K562 (cell line): ENCODE results near the gene FMNL2. TPM values are rescaled to one million over a fixed set of nuclear protein-coding genes. Genes with fewer than 3 reads are reported as not detected.

Experiments used
- ATAC-seq: fragments of 200-7000 bp; cut with Tn5 transposase; 3 replicates; pipeline ENCODE4 v1.9.1; 2020; ENCODE audit warnings: moderate library complexity
- BruUV-seq: library from RNA; stranded (reverse); fragments of 400-500 nt; replicated peaks from 2 replicates; lab custom pipeline; 2021; lab: Mats Ljungman, UMichigan
- CTCF ChIA-PET: fragments of 300-600 bp; formaldehyde crosslinking; extraction: SDS; loops from one replicate; lab custom pipeline; 2021; ENCODE audit warnings: low intra/inter-chr PET ratio; lab: Yijun Ruan, JAX
- POLR2A ChIA-PET: fragments of 300-600, 350-650 bp; sonication (Branson Sonifier 250); formaldehyde crosslinking; extraction: SDS; loops from one replicate; lab custom pipeline; 2021; ENCODE audit warnings: antibody characterized with exemption, inconsistent platforms; lab: Yijun Ruan, JAX
- DNase-seq, 4 experiments: peaks; one replicate each; pipeline versions ENCODE4 v3.0.0 to v3.0.0-alpha.2; 2011 to 2018; ENCODE audit warnings: low spot score in 3 of 4, mixed read lengths in 3 of 4; ENCODE audit errors: extremely low read depth in 1 of 4
- FAIRE-seq: peaks from 2 replicates; lab custom pipeline; 2011; peaks lifted over from hg19 to GRCh38; lab: Jason Lieb, UNC
- H2AFZ ChIP-seq: 2 replicates; pipeline ENCODE4 v1.6.0; 2011; ENCODE audit warnings: low read depth, low read length, control low read depth, inconsistent platforms
- H3K27ac ChIP-seq: fragments of 200-600 bp; 3 replicates; pipeline ENCODE4 v1.8.0; 2011; ENCODE audit warnings: low read depth, mild to moderate bottlenecking, control low read depth, inconsistent platforms, low read length, moderate library complexity, mixed read lengths; ENCODE audit errors: extremely low read depth
- H3K27me3 ChIP-seq, 2 experiments: fragments of 300-600 bp in 1 of 2; 2 replicates in 1 of 2; 3 replicates in 1 of 2; pipeline versions ENCODE4 v1.6.0 to v1.8.0; 2011; ENCODE audit warnings: inconsistent platforms in 2 of 2, low read length in 2 of 2, mild to moderate bottlenecking in 1 of 2, mixed read lengths in 1 of 2, moderate library complexity in 1 of 2; ENCODE audit not compliant: control insufficient read depth in 2 of 2, insufficient read depth in 2 of 2
- H3K36me3 ChIP-seq: fragments of 300-600 bp; 3 replicates; pipeline ENCODE4 v1.8.0; 2011; ENCODE audit warnings: mild to moderate bottlenecking, low read length, inconsistent platforms; ENCODE audit not compliant: control insufficient read depth, insufficient read depth
- H3K4me1 ChIP-seq, 2 experiments: fragments of 200-600 bp in 1 of 2; replicated peaks in 1 of 2; 2 replicates in 1 of 2; 3 replicates in 1 of 2; pipeline versions ENCODE4 v1.5.1 to v1.8.0; 2011; ENCODE audit warnings: inconsistent platforms in 2 of 2, low read length in 2 of 2, mild to moderate bottlenecking in 1 of 2, mixed read lengths in 1 of 2, moderate library complexity in 1 of 2; ENCODE audit not compliant: control insufficient read depth in 2 of 2, insufficient read depth in 2 of 2
- H3K4me2 ChIP-seq: 2 replicates; pipeline ENCODE4 v1.6.1; 2011; ENCODE audit warnings: low read length, control low read depth, inconsistent platforms, mixed read lengths; ENCODE audit not compliant: insufficient read depth
- H3K4me3 ChIP-seq: fragments of 200-600 bp; sonication (generic), shearing (Covaris generic); 2 replicates; pipeline ENCODE4 v1.5.1; 2016; ENCODE audit warnings: control low read depth, inconsistent platforms
- H3K79me2 ChIP-seq: fragments of 200-600 bp; 3 replicates; pipeline ENCODE4 v1.8.0; 2011; ENCODE audit warnings: low read length, inconsistent platforms; ENCODE audit not compliant: control insufficient read depth, insufficient read depth
- H3K9ac ChIP-seq, 2 experiments: 2 replicates each; pipeline versions ENCODE4 v1.6.0 to v1.6.1; 2011; ENCODE audit warnings: low read depth in 2 of 2, low read length in 2 of 2, control low read depth in 1 of 2, inconsistent platforms in 1 of 2, mild to moderate bottlenecking in 1 of 2, mixed read lengths in 1 of 2; ENCODE audit not compliant: insufficient read depth in 1 of 2
- H3K9me1 ChIP-seq: one replicate; pipeline ENCODE4 v1.6.0; 2011; ENCODE audit warnings: inconsistent platforms, mild to moderate bottlenecking, low read length, moderate library complexity; ENCODE audit not compliant: control insufficient read depth, insufficient read depth
- H3K9me3 ChIP-seq: replicated peaks from 2 replicates; pipeline ENCODE4 v1.5.1; 2011; ENCODE audit warnings: low read depth, low read length, inconsistent platforms; ENCODE audit not compliant: control insufficient read depth, insufficient read depth
- H4K20me1 ChIP-seq: replicated peaks from 2 replicates; pipeline ENCODE4 v1.6.1; 2011; ENCODE audit warnings: low read length, inconsistent platforms, mixed read lengths; ENCODE audit not compliant: control insufficient read depth, insufficient read depth
- CHD1 ChIP-seq: fragments of 200-600 bp; sonication (generic); IDR thresholded peaks from one replicate; pipeline ENCODE4 v1.6.1; 2012; ENCODE audit warnings: mild to moderate bottlenecking, moderate library complexity, low read length, inconsistent platforms
- DACH1 ChIP-seq: fragments of 450-650 bp; IDR thresholded peaks from 2 replicates; pipeline ENCODE4 v1.6.1; 2018; ENCODE audit not compliant: partially characterized antibody
- HDAC3 ChIP-seq: fragments of 450-650 bp; IDR thresholded peaks from 2 replicates; pipeline ENCODE4 v1.6.1; 2018; ENCODE audit warnings: borderline replicate concordance, mild to moderate bottlenecking, moderate library complexity; ENCODE audit not compliant: partially characterized antibody
- KLF1 ChIP-seq: fragments of 450-650 bp; IDR thresholded peaks from 2 replicates; pipeline ENCODE4 v1.6.1; 2016; ENCODE audit warnings: missing genetic modification characterization, missing compliant biosample characterization
- POLR3A ChIP-seq: IDR thresholded peaks from 2 replicates; pipeline ENCODE4 v1.6.1; 2011; ENCODE audit warnings: borderline replicate concordance, mild to moderate bottlenecking, moderate library complexity; ENCODE audit not compliant: insufficient read length, insufficient read depth; ENCODE audit errors: extremely low read depth
- RB1 ChIP-seq: fragments of 450-650 bp; IDR thresholded peaks from 2 replicates; pipeline ENCODE4 v1.6.1; 2017; ENCODE audit warnings: low read depth, mild to moderate bottlenecking
- SETDB1 ChIP-seq: IDR thresholded peaks from one replicate; pipeline ENCODE4 v1.6.1; 2012; ENCODE audit warnings: low read length, control low read depth, inconsistent platforms
- SIN3A ChIP-seq, 2 experiments: fragments of 150-350 bp in 1 of 2; IDR thresholded peaks; 2 replicates each; pipeline ENCODE4 v1.6.1; 2011 to 2016; ENCODE audit warnings: borderline replicate concordance in 2 of 2, low read depth in 2 of 2, low read length in 2 of 2, mild to moderate bottlenecking in 2 of 2, moderate library complexity in 2 of 2; ENCODE audit not compliant: control insufficient read depth in 1 of 2
- SIN3B ChIP-seq: fragments of 450-650 bp; IDR thresholded peaks from 2 replicates; pipeline ENCODE4 v1.6.1; 2017; ENCODE audit warnings: low read depth, mild to moderate bottlenecking, moderate library complexity
- SNAPC5 ChIP-seq: fragments of 250-450 bp; sonication (Bioruptor Pico); IDR thresholded peaks from 2 replicates; pipeline ENCODE4 v1.8.0; 2021; ENCODE audit warnings: moderate library complexity, mild to moderate bottlenecking, inconsistent platforms
- TBL1XR1 ChIP-seq, 2 experiments: IDR thresholded peaks; 2 replicates each; pipeline ENCODE4 v1.6.1; 2012; ENCODE audit warnings: improper control_type of control experiment in 2 of 2, low read length in 2 of 2, mild to moderate bottlenecking in 1 of 2
- TBP ChIP-seq: optimal IDR thresholded peaks from 2 replicates; pipeline ENCODE3; 2011; ENCODE audit warnings: low read depth, low read length, improper control_type of control experiment
- U2AF1 ChIP-seq: fragments of 200-400 bp; formaldehyde crosslinking; optimal IDR thresholded peaks from 2 replicates; pipeline ENCODE3; 2017; ENCODE audit warnings: mild to moderate bottlenecking, low read depth, low read length, moderate library complexity
- ZBTB26 ChIP-seq: fragments of 450-650 bp; formaldehyde crosslinking; IDR thresholded peaks from 2 replicates; pipeline ENCODE4 v1.4.0; 2022; ENCODE audit warnings: missing genetic modification characterization
- ZNF133 ChIP-seq: fragments of 250-450 bp; sonication (Bioruptor Pico); IDR thresholded peaks from 2 replicates; pipeline ENCODE4 v1.4.0; 2020; ENCODE audit warnings: mild to moderate bottlenecking
- ZNF253 ChIP-seq: fragments of 250-450 bp; sonication (Bioruptor Pico); conservative IDR thresholded peaks from 2 replicates; pipeline ENCODE4 v1.6.1; 2021; ENCODE audit warnings: mild to moderate bottlenecking
- ZNF449 ChIP-seq: fragments of 250-450 bp; sonication (Bioruptor Pico); IDR thresholded peaks from 2 replicates; pipeline ENCODE4 v1.8.0; 2022; ENCODE audit warnings: moderate library complexity, mild to moderate bottlenecking, inconsistent platforms
- ZNF589 ChIP-seq: fragments of 200-800 bp; sonication (Bioruptor generic); IDR thresholded peaks from 2 replicates; pipeline ENCODE4 v1.6.1; 2016; ENCODE audit warnings: low read depth, missing genetic modification characterization, missing compliant biosample characterization
- ZNF668 ChIP-seq: fragments of 250-450 bp; sonication (Bioruptor Pico); IDR thresholded peaks from 2 replicates; pipeline ENCODE4 v1.8.0; 2022; ENCODE audit warnings: mild to moderate bottlenecking, inconsistent platforms
- WGBS: fragments of 100-300 bp; shearing (Covaris generic); methylation state at CpG from one replicate; pipeline ENCODE4 v1.1.6; 2016; ENCODE audit warnings: low coverage, mixed read lengths; ENCODE audit not compliant: insufficient coverage; ENCODE audit errors: missing lambda C conversion rate; 5-methylcytosine and 5-hydroxymethylcytosine counted together
- in situ Hi-C: fragments of 300-500 bp; cut with MboI; formaldehyde crosslinking; loops from 4 replicates; pipeline ENCODE4 v1.15.0; 2018; ENCODE audit warnings: inconsistent platforms, mixed read lengths
- intact Hi-C: fragments of 100-400 bp; cut with micrococcal nuclease; formaldehyde crosslinking; loops from 2 replicates; pipeline ENCODE4 v1.14.2; 2022
- polyA plus RNA-seq, 8 experiments: library from polyadenylated mRNA; depleted of rRNA in 4 of 8; stranded (reverse) in 5 of 8; unstranded in 3 of 8; fragments of >200 nt; fragmentation: Nextera tagmentation in 2 of 8; fragmentation: Illumina TruSeq in 1 of 8; extraction: Ambion mirVana in 2 of 8; extraction: Trizol in 1 of 8; gene quantifications; 2 replicates each; pipeline versions ENCODE4 v1.2.1 to v1.2.3, GENCODE V29; 2011 to 2014; ENCODE audit warnings: inconsistent platforms in 1 of 8, missing spikeins in 1 of 8
- total RNA-seq, 7 experiments: library from RNA; depleted of rRNA in 6 of 7; stranded (reverse); fragments of >200 nt in 6 of 7; fragmentation: Illumina TruSeq in 2 of 7; extraction: Trizol in 2 of 7; gene quantifications; 2 replicates each; pipeline versions ENCODE4 v1.2.1 to v1.2.3, GENCODE V29; 2011 to 2021; ENCODE audit warnings: low replicate concordance in 1 of 7

The FMNL2 gene
- total and polyA plus RNA-seq, 9 of the 15 experiments (the other 6 are each of a cell fraction or from before 2014, with no cell fraction given): 0.15 to 0.49 (median 0.24) TPM; not detected in 1

- POLR2A ChIA-PET: no interaction called here
- no peaks in the 10 kb centered on the region for H3K79me2 ChIP-seq
- H3K4me3 ChIP-seq: no peak overlapping the region
- no peaks in the 10 kb centered on the region for H4K20me1 ChIP-seq
- no peaks in the 10 kb centered on the region for H3K9me3 ChIP-seq
- CTCF ChIA-PET: interaction anchor here (1.0 to 3.1 kb wide), 3 partner anchors 8 to 590 kb away, joined by 3 to 25 read pairs (median 9); no protein-coding TSS in a partner anchor
- TF ChIP-seq HDAC3: no peak
- TF ChIP-seq POLR3A: no peak
- TF ChIP-seq SNAPC5 (CRISPR knock-in tag): no peak
- no peak for TF ChIP-seq CHD1
- TF ChIP-seq DACH1: no peak
- TF ChIP-seq ZNF589 (CRISPR knock-in tag): no peak
- TF ChIP-seq ZNF133: no peak
- no peak for TF ChIP-seq KLF1 (tag)
- TF ChIP-seq ZNF449 (CRISPR knock-in tag): no peak
- TF ChIP-seq TBP: no peak
- TF ChIP-seq RB1: no peak
- no peak for TF ChIP-seq U2AF1
- TF ChIP-seq SIN3A (IDR thresholded peaks at IDR 0.05; ENCODE audit: borderline replicate concordance in 2 of 2, control insufficient read depth in 1 of 2, low read depth in 2 of 2, low read length in 2 of 2): no peak
- no peak for TF ChIP-seq ZNF253 (CRISPR knock-in tag)
- no peak for TF ChIP-seq TBL1XR1 (IDR thresholded peaks at IDR 0.05; ENCODE audit: low read length in 2 of 2)
- no peak for TF ChIP-seq ZNF668 (CRISPR knock-in tag)
- no peak for TF ChIP-seq SETDB1
- no peak for TF ChIP-seq SIN3B
- TF ChIP-seq ZBTB26 (CRISPR knock-in tag): no peak
- no peaks in the 10 kb centered on the region for H3K36me3 ChIP-seq
- intact Hi-C loops: loop anchor here (1.0 to 5.0 kb wide), 2 partner anchors 65 to 437 kb away; no protein-coding TSS in a partner anchor
- in situ Hi-C loops: loop anchor here (5.0 kb wide), 1 partner anchor 585 kb away; no protein-coding TSS in a partner anchor
- H3K9me1 ChIP-seq: no peaks in the 10 kb centered on the region
- WGBS: 2% methylated on average over 4 of the region's 4 CpGs
- H3K4me1 ChIP-seq: no peaks in the 10 kb centered on the region; a peak in 1 of 5 replicates
- DNase-seq: no peak
- no peak for ATAC-seq
- H3K9ac ChIP-seq: no peak overlapping the region
- BruUV-seq: no TSS peak
- FAIRE-seq: no peak
- peaks cover 9 to 11% of the 10 kb centered on the region in 2 experiments; a peak in 4 of 5 replicates for H3K27me3 ChIP-seq
- no peak overlapping the region for H2AFZ ChIP-seq
- no peak overlapping the region for H3K27ac ChIP-seq
- no peak overlapping the region for H3K4me2 ChIP-seq
Observed at GRCh38 chr2:152626911-152627339, 292.0 kb downstream of the FMNL2 start.
